GM21515 (cell line): ENCODE data around the gene EYA4.

Experiments used
- ATAC-seq: cut with Tn5 transposase; IDR thresholded peaks from one replicate; pipeline ENCODE4 v1.9.1; 2021; ENCODE audit not compliant: unreplicated experiment

EYA4 gene

GRCh38 chr6:133441491-133441890, 200.3 kb downstream of the EYA4 start:
- no peak for ATAC-seq

- ATAC-seq, result no peak
Measured at GRCh38 chr6:133446789-133447188, 205.6 kb downstream of the EYA4 start.

- no peak for ATAC-seq
Measured at GRCh38 chr6:133447924-133448323, 206.8 kb downstream of the EYA4 start.

GRCh38 chr6:133456439-133456838, 215.3 kb downstream of the EYA4 start:
- ATAC-seq, result no peak

- no peak for ATAC-seq
Measured at GRCh38 chr6:133456944-133457343, 215.8 kb downstream of the EYA4 start.

- no peak for ATAC-seq
Measured at GRCh38 chr6:133460101-133460500, 218.9 kb downstream of the EYA4 start.

GRCh38 chr6:133463790-133464189, 222.6 kb downstream of the EYA4 start:
- no peak for ATAC-seq

GRCh38 chr6:133466680-133467079, 225.5 kb downstream of the EYA4 start:
- ATAC-seq, result no peak

- no peak for ATAC-seq
Measured at GRCh38 chr6:133467231-133467981, 226.2 kb downstream of the EYA4 start.

- ATAC-seq, result no peak
Measured at GRCh38 chr6:133467982-133468380, 226.8 kb downstream of the EYA4 start.

GRCh38 chr6:133468591-133468990, 227.4 kb downstream of the EYA4 start:
- ATAC-seq, result no peak

GRCh38 chr6:133474516-133474915, 233.4 kb downstream of the EYA4 start:
- no peak for ATAC-seq

GRCh38 chr6:133478673-133479072, 237.5 kb downstream of the EYA4 start:
- no peak for ATAC-seq

- no peak for ATAC-seq
Measured at GRCh38 chr6:133487174-133487573, 246.0 kb downstream of the EYA4 start.

GRCh38 chr6:133495205-133495903, 254.2 kb downstream of the EYA4 start:
- no peak for ATAC-seq

- ATAC-seq, result no peak
Measured at GRCh38 chr6:133499662-133500061, 258.5 kb downstream of the EYA4 start.

- ATAC-seq, result no peak
Measured at GRCh38 chr6:133501675-133502270, 260.6 kb downstream of the EYA4 start.

GRCh38 chr6:133502441-133503335, 261.5 kb downstream of the EYA4 start:
- ATAC-seq, result no peak

GRCh38 chr6:133503336-133503729, 262.2 kb downstream of the EYA4 start:
- no peak for ATAC-seq

- no peak for ATAC-seq
Measured at GRCh38 chr6:133504158-133504557, 263.0 kb downstream of the EYA4 start.

- no peak for ATAC-seq
Measured at GRCh38 chr6:133504761-133505160, 263.6 kb downstream of the EYA4 start.
